Adrenal gland (tissue), 5 donors: ENCODE data around the gene CNN3.

ENCODE experiments used
- CTCF ChIP-seq, 6 experiments: fragments of 450-650 bp in 4 of 6; fragments of 200-600 bp in 2 of 6; sonication (generic) in 1 of 6; IDR thresholded peaks; 1 replicate in 5 of 6; 2 replicates in 1 of 6; pipeline versions ENCODE4 v1.5.1 to v1.8.0; 2016 to 2021; ENCODE audit warnings: antibody characterized with exemption in 6 of 6, mild to moderate bottlenecking in 2 of 6, moderate library complexity in 1 of 6
- POLR2A ChIP-seq, 2 donors: fragments of 450-650 bp; IDR thresholded peaks; one replicate each; pipeline ENCODE4 v1.6.1; 2017; ENCODE audit warnings: antibody characterized with exemption in 2 of 2, mild to moderate bottlenecking in 2 of 2, moderate library complexity in 1 of 2
- donor health status: DM: no; HTN: no; CAD: no.

DNA sequence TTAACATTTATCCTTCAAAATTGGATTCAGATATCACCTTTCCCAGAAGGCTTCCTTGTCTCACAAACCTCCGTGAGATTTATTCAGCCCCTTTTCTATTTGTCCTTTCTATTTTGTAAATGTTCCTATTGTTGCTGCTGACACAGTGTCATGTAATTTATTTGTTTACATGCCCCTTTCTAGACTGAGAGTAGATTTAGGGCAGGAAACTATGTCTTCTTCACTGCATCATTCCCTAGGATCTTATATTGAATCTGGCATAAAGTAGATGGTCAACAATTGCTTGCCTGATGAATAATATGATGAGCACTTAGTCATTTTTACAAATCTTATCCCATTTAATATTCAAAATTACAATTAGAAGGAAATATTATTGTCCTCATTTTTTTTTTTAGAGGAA lies 8.1 kb upstream of the CNN3 start:
- TF ChIP-seq CTCF (IDR thresholded peaks at IDR 0.05) = no peak
- TF ChIP-seq POLR2A (IDR thresholded peaks at IDR 0.05) = no peak
